SH-SY5Y (cell line): ENCODE data around the gene PIGS.

Source experiments
- GATA2 ChIP-seq: IDR thresholded peaks from 2 replicates; pipeline ENCODE4 v1.6.1; 2011; ENCODE audit warnings: mild to moderate bottlenecking, low read depth, low read length
- GATA3 ChIP-seq: IDR thresholded peaks from 2 replicates; pipeline ENCODE4 v1.6.1; 2011; ENCODE audit warnings: low read depth, mild to moderate bottlenecking, low read length, moderate library complexity

- TF ChIP-seq GATA2: no peak
- TF ChIP-seq GATA3: no peak
These were observed 22.8 kb downstream of the PIGS start for GRCh38 chr17:28548417-28549130.
